ENCODE data around the gene ZNF292.

Gene ZNF292

GRCh38 chr6:87222676-87223075 lies 67.3 kb downstream of the ZNF292 start:
- Histone ChIP-seq H4K20me1 (ENCODE audit: insufficient read depth) (no peaks in the 10 kb centered on the region), H3K4me3 (IDR thresholded peaks at IDR 0.05; ENCODE audit: insufficient read depth, low read depth, low read length) (no peak overlapping the region), H3K27ac (no peak overlapping the region), H3K27me3 (ENCODE audit: insufficient read depth, low read depth) (no peaks in the 10 kb centered on the region), H2AFZ (ENCODE audit: low read depth) (no peak overlapping the region), H3K4me2 (no peak overlapping the region), H3K36me3 (ENCODE audit: insufficient read depth) (no peaks in the 10 kb centered on the region), H3K9ac (no peak overlapping the region), H3K79me2 (ENCODE audit: insufficient read depth, low read depth) (no peaks in the 10 kb centered on the region), H3K4me1 (ENCODE audit: low read depth, poor library complexity, severe bottlenecking) (no peaks in the 10 kb centered on the region)
- no peak for TF ChIP-seq CTCF (conservative IDR thresholded peaks at IDR 0.05; ENCODE audit: low read depth, low read length)

DNA sequence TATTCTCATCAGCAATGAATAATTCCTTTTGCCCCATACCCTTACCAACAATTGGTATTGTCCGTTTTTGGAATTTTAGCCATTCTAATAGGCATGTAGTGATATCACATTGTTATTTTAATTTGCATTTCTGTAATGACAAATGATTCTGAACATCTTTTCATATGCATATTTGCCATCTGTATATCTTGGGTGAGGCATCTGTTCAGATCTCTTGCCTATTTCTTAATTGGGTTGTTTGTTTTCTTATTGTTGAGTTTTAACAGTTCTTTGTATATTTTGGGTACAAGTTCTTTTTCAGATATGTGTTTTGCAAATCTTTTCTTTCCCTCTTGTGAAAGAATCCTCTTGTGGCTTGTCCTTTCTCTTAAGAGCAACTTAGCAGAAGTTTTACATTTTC lies 69.6 kb downstream of the ZNF292 start:
- H3K27me3 ChIP-seq (ENCODE audit: insufficient read depth, low read depth) = no peaks in the 10 kb centered on the region
- H3K9ac ChIP-seq = no peak overlapping the region
- no peaks in the 10 kb centered on the region for H3K4me1 ChIP-seq (ENCODE audit: low read depth, poor library complexity, severe bottlenecking)
- H3K36me3 ChIP-seq (ENCODE audit: insufficient read depth) = no peaks in the 10 kb centered on the region
- H3K27ac ChIP-seq = no peak overlapping the region
- no peak for TF ChIP-seq CTCF (conservative IDR thresholded peaks at IDR 0.05; ENCODE audit: low read depth, low read length)
- no peak overlapping the region for H3K4me2 ChIP-seq
- H3K4me3 ChIP-seq (IDR thresholded peaks at IDR 0.05; ENCODE audit: insufficient read depth, low read depth, low read length) = no peak overlapping the region
- H2AFZ ChIP-seq (ENCODE audit: low read depth) = no peak overlapping the region
- H3K79me2 ChIP-seq (ENCODE audit: insufficient read depth, low read depth) = no peaks in the 10 kb centered on the region
- H4K20me1 ChIP-seq (ENCODE audit: insufficient read depth) = no peaks in the 10 kb centered on the region

DNA sequence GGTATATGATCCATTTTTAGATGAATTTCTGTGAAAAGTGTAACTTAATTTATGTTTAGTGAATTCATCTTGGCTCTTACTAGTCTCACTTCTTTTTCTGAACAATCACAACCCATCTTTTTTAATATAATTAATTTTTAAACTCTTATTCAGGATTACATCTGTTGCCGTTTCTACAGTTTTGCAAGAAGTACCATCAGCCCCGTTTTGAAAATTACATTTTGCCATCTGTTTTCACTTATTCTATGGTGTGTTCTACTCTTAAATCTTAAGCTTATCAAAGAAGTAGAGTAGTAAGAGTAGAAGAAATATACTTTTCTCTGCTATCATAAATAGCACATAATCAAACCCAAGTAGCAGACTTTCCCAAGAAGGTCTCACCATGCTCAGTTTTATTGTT lies 70.1 kb downstream of the ZNF292 start:
- no peaks in the 10 kb centered on the region for H3K79me2 ChIP-seq (ENCODE audit: insufficient read depth, low read depth)
- no peaks in the 10 kb centered on the region for H3K36me3 ChIP-seq (ENCODE audit: insufficient read depth)
- no peak overlapping the region for H3K27ac ChIP-seq

GRCh38 chr6:87225937-87226336 lies 70.6 kb downstream of the ZNF292 start:
- Histone ChIP-seq H3K4me3 (IDR thresholded peaks at IDR 0.05; ENCODE audit: insufficient read depth, low read depth, low read length) (no peak overlapping the region), H3K79me2 (ENCODE audit: insufficient read depth, low read depth) (no peaks in the 10 kb centered on the region), H3K4me2 (no peak overlapping the region), H3K9ac (no peak overlapping the region), H2AFZ (ENCODE audit: low read depth) (no peak overlapping the region), H3K27me3 (ENCODE audit: insufficient read depth, low read depth) (no peaks in the 10 kb centered on the region), H3K36me3 (ENCODE audit: insufficient read depth) (no peaks in the 10 kb centered on the region), H4K20me1 (ENCODE audit: insufficient read depth) (no peaks in the 10 kb centered on the region), H3K27ac (no peak overlapping the region), H3K4me1 (ENCODE audit: low read depth, poor library complexity, severe bottlenecking) (no peaks in the 10 kb centered on the region)
- no peak for TF ChIP-seq CTCF (conservative IDR thresholded peaks at IDR 0.05; ENCODE audit: low read depth, low read length)

More for the DNA sequence above, 70.1 kb downstream of the ZNF292 start:
- Histone ChIP-seq H3K27me3 (ENCODE audit: insufficient read depth, low read depth) (no peaks in the 10 kb centered on the region), H3K4me1 (ENCODE audit: low read depth, poor library complexity, severe bottlenecking) (no peaks in the 10 kb centered on the region), H3K4me2 (no peak overlapping the region), H3K4me3 (IDR thresholded peaks at IDR 0.05; ENCODE audit: insufficient read depth, low read depth, low read length) (no peak overlapping the region), H3K9ac (no peak overlapping the region), H4K20me1 (ENCODE audit: insufficient read depth) (no peaks in the 10 kb centered on the region), H2AFZ (ENCODE audit: low read depth) (no peak overlapping the region)
- no peak for TF ChIP-seq CTCF (conservative IDR thresholded peaks at IDR 0.05; ENCODE audit: low read depth, low read length)

All from KMS-11 (cell line).